Activated CD8-positive, alpha-beta T cell treated with anti-CD3 and anti-CD28 coated beads for 36 hours (primary cell): ENCODE results near the gene CD200. TPM values are rescaled to one million over a fixed set of nuclear protein-coding genes. Genes with fewer than 3 reads are reported as not detected.

Experiments used
- ATAC-seq: fragments of 200-7000 bp; cut with Tn5 transposase; one replicate; pipeline ENCODE4 v1.10.0; 2021; ENCODE audit warnings: mild to moderate bottlenecking, moderate library complexity
- CTCF ChIA-PET: fragments of 350-600 bp; sonication (Branson Sonifier 250); formaldehyde crosslinking; loops from one replicate; lab custom pipeline; 2021; ENCODE audit warnings: antibody characterized with exemption; lab: Charles Lee
- POLR2A ChIA-PET: fragments of 350-600 bp; sonication (Branson Sonifier 250); formaldehyde crosslinking; loops from one replicate; lab custom pipeline; 2021; ENCODE audit warnings: antibody characterized with exemption; lab: Charles Lee
- DNase-seq: peaks from one replicate; pipeline ENCODE4 v3.0.0-alpha.2; 2020
- H3K27ac Mint-ChIP-seq: one replicate; pipeline ENCODE4 v1.8.0; 2021; ENCODE audit warnings: mild to moderate bottlenecking, mixed read lengths
- H3K27me3 Mint-ChIP-seq: one replicate; pipeline ENCODE4 v1.8.0; 2021; ENCODE audit warnings: mixed read lengths
- H3K36me3 Mint-ChIP-seq: one replicate; pipeline ENCODE4 v1.8.0; 2021; ENCODE audit warnings: low read depth, mixed read lengths
- H3K4me1 Mint-ChIP-seq: one replicate; pipeline ENCODE4 v1.8.0; 2021; ENCODE audit warnings: low read depth, mixed read lengths
- H3K4me3 Mint-ChIP-seq: one replicate; pipeline ENCODE4 v1.8.0; 2021; ENCODE audit warnings: mild to moderate bottlenecking, moderate library complexity, mixed read lengths
- H3K9me3 Mint-ChIP-seq: one replicate; pipeline ENCODE4 v1.8.0; 2021; ENCODE audit warnings: mixed read lengths
- CTCF ChIP-seq: fragments of 200-600 bp; IDR thresholded peaks from one replicate; pipeline ENCODE4 v1.8.0; 2022; ENCODE audit warnings: antibody characterized with exemption, mild to moderate bottlenecking
- intact Hi-C: fragments of 100-400 bp; cut with micrococcal nuclease; formaldehyde crosslinking; loops from one replicate; pipeline ENCODE4 v1.10.0; 2022
- total RNA-seq, 2 experiments: library from RNA; stranded (reverse); gene quantifications; one replicate each; pipeline ENCODE4 v1.2.3, GENCODE V29; 2021

Gene CD200
- total RNA-seq, 2 experiments from 2014 or later: 15.7 to 16.7 TPM

DNA sequence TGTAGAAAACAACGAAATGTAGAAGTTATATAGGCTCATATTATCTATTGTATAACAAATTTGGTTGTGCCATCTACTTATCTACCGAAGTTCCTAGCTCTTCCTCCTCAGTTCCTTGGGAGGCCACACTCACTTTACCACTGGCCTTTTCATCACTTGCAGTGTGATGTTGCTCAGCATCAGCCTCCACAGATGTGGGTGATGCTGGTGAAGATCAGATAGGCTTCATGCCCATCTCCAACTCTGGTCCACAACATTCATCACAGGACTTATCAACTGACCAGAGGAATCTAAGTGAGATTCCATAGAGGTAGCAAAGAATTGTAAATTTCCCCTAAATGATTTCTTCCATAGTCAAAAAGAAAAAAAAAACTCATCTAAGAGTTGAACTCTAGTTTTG, 8.4 kb downstream of the CD200 start:
- H3K9me3 Mint-ChIP-seq: no peaks in the 10 kb centered on the region
- ATAC-seq (no peak), DNase-seq (no peak)
- ChIA-PET CTCF (no interaction called here), POLR2A (no interaction called here)
- no peak for TF ChIP-seq CTCF
- peaks cover 63% of the 10 kb centered on the region for H3K36me3 Mint-ChIP-seq
- H3K4me1 Mint-ChIP-seq: peaks cover 45% of the 10 kb centered on the region
- no peak overlapping the region for H3K4me3 Mint-ChIP-seq
- no peaks in the 10 kb centered on the region for H3K27me3 Mint-ChIP-seq
- intact Hi-C loops: no loop called here
- H3K27ac Mint-ChIP-seq: no peak overlapping the region

DNA sequence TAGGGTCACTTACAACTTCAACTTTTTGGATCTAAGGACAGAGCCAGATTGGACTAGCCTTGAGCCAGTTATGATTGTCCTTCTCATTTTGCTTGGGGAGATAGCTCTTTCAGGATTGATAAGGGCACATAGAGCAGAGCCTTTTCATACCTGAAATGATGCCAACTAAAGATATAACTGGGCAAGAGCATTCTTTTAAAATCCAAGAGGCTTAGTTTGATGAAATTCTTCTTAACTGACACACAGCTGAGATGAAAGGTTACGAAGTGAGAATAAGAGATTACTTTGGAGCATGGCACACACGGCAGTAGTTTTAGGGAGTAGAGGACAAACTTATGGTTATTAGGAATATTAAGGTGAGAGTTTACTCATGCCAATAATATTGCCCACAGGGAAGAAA, 12.7 kb downstream of the CD200 start:
- no peak for TF ChIP-seq CTCF
- POLR2A ChIA-PET: no interaction called here
- intact Hi-C loops: no loop called here
- no peaks in the 10 kb centered on the region for H3K9me3 Mint-ChIP-seq
- no peak for ATAC-seq
- no peak for DNase-seq
- H3K4me3 Mint-ChIP-seq: no peak overlapping the region
- peaks cover 27% of the 10 kb centered on the region for H3K4me1 Mint-ChIP-seq
- CTCF ChIA-PET: interaction anchor here (1.3 to 1.8 kb wide), 2 partner anchors 9 to 12 kb away, joined by 3 to 6 read pairs; partner anchors contain the start of gene CD200
- H3K27ac Mint-ChIP-seq: no peak overlapping the region
- H3K27me3 Mint-ChIP-seq: no peaks in the 10 kb centered on the region
- peaks cover 71% of the 10 kb centered on the region for H3K36me3 Mint-ChIP-seq

DNA sequence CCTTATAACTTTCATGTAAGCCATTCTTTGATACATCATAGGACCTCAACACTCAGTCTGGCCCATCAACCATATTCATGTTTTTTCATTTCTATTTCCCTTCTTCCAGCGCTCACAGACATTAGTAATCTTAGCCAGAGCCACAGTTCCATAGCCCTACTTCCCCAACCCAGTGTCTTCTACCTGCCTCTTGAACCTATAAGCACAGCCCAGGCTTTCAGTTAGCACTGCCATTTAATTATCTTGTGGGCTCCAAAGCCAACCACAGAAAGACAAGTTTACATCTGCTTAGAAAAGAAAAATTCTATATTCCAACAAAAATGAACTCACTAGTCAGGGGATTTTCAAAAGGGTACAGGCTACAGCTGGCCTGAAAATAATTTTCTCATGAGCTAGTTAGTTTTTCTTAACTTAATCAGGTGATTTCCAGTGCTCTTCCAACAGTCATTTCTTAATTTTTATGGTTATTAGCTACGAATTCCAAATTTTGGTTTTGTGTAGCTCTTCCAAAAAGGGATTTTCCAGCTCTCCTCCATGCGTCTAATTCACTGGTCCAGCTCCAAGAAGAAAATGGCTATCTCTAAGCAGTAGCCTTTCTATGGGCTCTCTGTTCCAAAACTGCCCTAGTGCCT, 13.7 kb downstream of the CD200 start:
- no peak for DNase-seq
- H3K36me3 Mint-ChIP-seq: peaks cover 73% of the 10 kb centered on the region
- no peak overlapping the region for H3K4me3 Mint-ChIP-seq
- POLR2A ChIA-PET: no interaction called here
- CTCF ChIA-PET: no interaction called here
- intact Hi-C loops: no loop called here
- H3K27ac Mint-ChIP-seq: no peak overlapping the region
- H3K27me3 Mint-ChIP-seq: no peaks in the 10 kb centered on the region
- no peak for ATAC-seq
- no peak for TF ChIP-seq CTCF
- no peaks in the 10 kb centered on the region for H3K9me3 Mint-ChIP-seq
- peaks cover 23% of the 10 kb centered on the region for H3K4me1 Mint-ChIP-seq

- Mint-ChIP-seq H3K9me3 (no peaks in the 10 kb centered on the region), H3K4me1 (peaks cover 21% of the 10 kb centered on the region), H3K4me3 (no peak overlapping the region), H3K36me3 (peaks cover 82% of the 10 kb centered on the region), H3K27ac (no peak overlapping the region), H3K27me3 (no peaks in the 10 kb centered on the region)
- intact Hi-C loops: no loop called here
- DNase-seq: no peak
- ChIA-PET POLR2A (no interaction called here), CTCF (interaction anchor here (1.0 kb wide), 1 partner anchor 104 kb away, joined by 3 read pairs; no protein-coding TSS in a partner anchor)
- TF ChIP-seq CTCF: no peak
- ATAC-seq: no peak
Measured at GRCh38 chr3:112348943-112349342, 16.0 kb downstream of the CD200 start.

DNA sequence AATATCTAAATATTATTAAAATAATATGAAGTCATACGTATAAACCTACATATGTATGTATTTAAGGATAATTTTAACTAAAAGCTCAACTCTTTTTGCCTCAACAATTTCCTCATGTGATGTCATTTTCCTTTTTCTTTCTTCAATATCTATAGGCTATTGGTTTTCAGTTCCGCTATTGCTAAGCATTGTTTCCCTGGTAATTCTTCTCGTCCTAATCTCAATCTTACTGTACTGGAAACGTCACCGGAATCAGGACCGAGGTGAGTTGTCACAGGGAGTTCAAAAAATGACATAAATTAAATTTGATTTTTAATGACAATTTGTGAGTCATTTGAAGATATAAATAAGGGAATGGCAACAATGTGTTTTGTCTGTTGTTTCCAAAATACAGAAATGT, 16.6 kb downstream of the CD200 start:
- Mint-ChIP-seq H3K9me3 (no peaks in the 10 kb centered on the region), H3K27ac (no peak overlapping the region), H3K4me3 (no peak overlapping the region), H3K27me3 (no peaks in the 10 kb centered on the region), H3K36me3 (peaks cover 83% of the 10 kb centered on the region), H3K4me1 (peaks cover 21% of the 10 kb centered on the region)
- no peak for ATAC-seq
- no peak for TF ChIP-seq CTCF
- ChIA-PET POLR2A (no interaction called here), CTCF (interaction anchor here (0.6 to 1.0 kb wide), 2 partner anchors 16 to 103 kb away, joined by 3 read pairs; no protein-coding TSS in a partner anchor)
- DNase-seq: no peak
- intact Hi-C loops: no loop called here
